Kidney epithelial cell (primary cell): ENCODE results near the gene LTO1. TPM values are rescaled to one million over a fixed set of nuclear protein-coding genes. Genes with fewer than 3 reads are reported as not detected.

Experiments
- DNase-seq: peaks from one replicate; pipeline ENCODE4 v3.0.0-alpha.2; 2010; ENCODE audit warnings: low read depth
- H3K27me3 ChIP-seq: 2 replicates; pipeline ENCODE4 v1.6.0; 2011; ENCODE audit warnings: low read length; ENCODE audit not compliant: control insufficient read depth, insufficient read depth
- H3K36me3 ChIP-seq: 2 replicates; pipeline ENCODE4 v1.5.1; 2011; ENCODE audit warnings: low read length; ENCODE audit not compliant: control insufficient read depth, insufficient read depth
- H3K4me3 ChIP-seq: 2 replicates; pipeline ENCODE4 v1.5.1; 2011; ENCODE audit warnings: low read depth, mild to moderate bottlenecking, control low read depth, low read length
- total RNA-seq: library from RNA; depleted of rRNA; stranded (reverse); fragments of >200 nt; gene quantifications from 2 replicates; pipeline ENCODE4 v1.2.3, GENCODE V29; 2015
- TF ChIP-seq, protein P1 (sequence below): IDR thresholded peaks from 2 replicates; pipeline ENCODE4 v1.5.1; 2011; ENCODE audit warnings: mild to moderate bottlenecking, moderate library complexity, low read length, control low read depth, inconsistent platforms; ENCODE audit not compliant: insufficient read depth, poor library complexity, severe bottlenecking

Gene LTO1
- total RNA-seq, 1 donor from 2014 or later: 18.6 TPM

GRCh38 chr11:69656536-69657455, 18.4 kb downstream of the LTO1 start:
- H3K27me3 ChIP-seq: no peaks in the 10 kb centered on the region
- no peak for DNase-seq
- TF ChIP-seq, protein P1, sequence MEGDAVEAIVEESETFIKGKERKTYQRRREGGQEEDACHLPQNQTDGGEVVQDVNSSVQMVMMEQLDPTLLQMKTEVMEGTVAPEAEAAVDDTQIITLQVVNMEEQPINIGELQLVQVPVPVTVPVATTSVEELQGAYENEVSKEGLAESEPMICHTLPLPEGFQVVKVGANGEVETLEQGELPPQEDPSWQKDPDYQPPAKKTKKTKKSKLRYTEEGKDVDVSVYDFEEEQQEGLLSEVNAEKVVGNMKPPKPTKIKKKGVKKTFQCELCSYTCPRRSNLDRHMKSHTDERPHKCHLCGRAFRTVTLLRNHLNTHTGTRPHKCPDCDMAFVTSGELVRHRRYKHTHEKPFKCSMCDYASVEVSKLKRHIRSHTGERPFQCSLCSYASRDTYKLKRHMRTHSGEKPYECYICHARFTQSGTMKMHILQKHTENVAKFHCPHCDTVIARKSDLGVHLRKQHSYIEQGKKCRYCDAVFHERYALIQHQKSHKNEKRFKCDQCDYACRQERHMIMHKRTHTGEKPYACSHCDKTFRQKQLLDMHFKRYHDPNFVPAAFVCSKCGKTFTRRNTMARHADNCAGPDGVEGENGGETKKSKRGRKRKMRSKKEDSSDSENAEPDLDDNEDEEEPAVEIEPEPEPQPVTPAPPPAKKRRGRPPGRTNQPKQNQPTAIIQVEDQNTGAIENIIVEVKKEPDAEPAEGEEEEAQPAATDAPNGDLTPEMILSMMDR: no peak
- no peak overlapping the region for H3K4me3 ChIP-seq
- no peaks in the 10 kb centered on the region for H3K36me3 ChIP-seq

- H3K36me3 ChIP-seq: no peaks in the 10 kb centered on the region
- no peak for DNase-seq
- TF ChIP-seq, protein P1: no peak
- H3K27me3 ChIP-seq: no peaks in the 10 kb centered on the region
- no peak overlapping the region for H3K4me3 ChIP-seq
Observed at GRCh38 chr11:69655479-69656428, 19.4 kb downstream of the LTO1 start.

- DNase-seq: no peak
- Histone ChIP-seq H3K4me3 (no peak overlapping the region), H3K27me3 (no peaks in the 10 kb centered on the region), H3K36me3 (peaks cover 1% of the 10 kb centered on the region)
- TF ChIP-seq, protein P1: no peak
Observed at GRCh38 chr11:69654660-69655478, 20.3 kb downstream of the LTO1 start.

DNA sequence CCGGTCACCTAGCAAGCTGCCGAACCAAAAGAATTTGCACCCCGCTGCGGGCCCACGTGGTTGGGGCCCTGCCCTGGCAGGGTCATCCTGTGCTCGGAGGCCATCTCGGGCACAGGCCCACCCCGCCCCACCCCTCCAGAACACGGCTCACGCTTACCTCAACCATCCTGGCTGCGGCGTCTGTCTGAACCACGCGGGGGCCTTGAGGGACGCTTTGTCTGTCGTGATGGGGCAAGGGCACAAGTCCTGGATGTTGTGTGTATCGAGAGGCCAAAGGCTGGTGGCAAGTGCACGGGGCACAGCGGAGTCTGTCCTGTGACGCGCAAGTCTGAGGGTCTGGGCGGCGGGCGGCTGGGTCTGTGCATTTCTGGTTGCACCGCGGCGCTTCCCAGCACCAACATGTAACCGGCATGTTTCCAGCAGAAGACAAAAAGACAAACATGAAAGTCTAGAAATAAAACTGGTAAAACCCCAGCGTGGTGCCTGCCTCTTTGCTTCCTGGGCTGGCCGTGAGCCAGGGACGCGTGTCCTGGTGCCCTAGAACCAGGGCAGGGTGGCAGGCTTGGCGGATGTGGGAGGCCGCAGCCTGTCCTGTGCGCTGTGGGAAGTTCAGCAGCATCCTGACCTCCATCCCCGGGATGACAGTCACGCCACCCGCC, 21.0 kb downstream of the LTO1 start:
- H3K36me3 ChIP-seq: peaks cover 1% of the 10 kb centered on the region
- no peaks in the 10 kb centered on the region for H3K27me3 ChIP-seq
- TF ChIP-seq, protein P1: no peak
- no peak overlapping the region for H3K4me3 ChIP-seq
- DNase-seq: no peak

DNA sequence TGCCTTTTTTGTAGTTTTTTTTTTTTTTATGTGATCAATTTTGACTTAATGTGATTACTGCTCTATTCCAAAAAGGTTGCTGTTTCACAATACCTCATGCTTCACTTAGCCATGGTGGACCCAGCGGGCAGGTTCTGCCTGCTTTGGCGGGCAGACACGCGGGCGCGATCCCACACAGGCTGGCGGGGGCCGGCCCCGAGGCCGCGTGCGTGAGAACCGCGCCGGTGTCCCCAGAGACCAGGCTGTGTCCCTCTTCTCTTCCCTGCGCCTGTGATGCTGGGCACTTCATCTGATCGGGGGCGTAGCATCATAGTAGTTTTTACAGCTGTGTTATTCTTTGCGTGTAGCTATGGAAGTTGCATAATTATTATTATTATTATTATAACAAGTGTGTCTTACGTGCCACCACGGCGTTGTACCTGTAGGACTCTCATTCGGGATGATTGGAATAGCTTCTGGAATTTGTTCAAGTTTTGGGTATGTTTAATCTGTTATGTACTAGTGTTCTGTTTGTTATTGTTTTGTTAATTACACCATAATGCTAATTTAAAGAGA, 21.7 kb downstream of the LTO1 start:
- Histone ChIP-seq H3K4me3 (no peak overlapping the region), H3K36me3 (peaks cover 1% of the 10 kb centered on the region), H3K27me3 (no peaks in the 10 kb centered on the region)
- DNase-seq: no peak
- TF ChIP-seq, protein P1: no peak
